WTC11 (cell line): ENCODE data around the gene VANGL2. TPM values are rescaled to one million over a fixed set of nuclear protein-coding genes. Genes with fewer than 3 reads are reported as not detected.

Source experiments
- ATAC-seq: fragments of 200-7000 bp; cut with Tn5 transposase; 2 replicates; pipeline ENCODE4 v1.10.0; 2021; ENCODE audit warnings: mild to moderate bottlenecking, moderate library complexity
- CTCF ChIA-PET: fragments of 300-600 bp; sonication (Branson Sonifier 250); formaldehyde crosslinking; loops from one replicate; lab custom pipeline; 2021; ENCODE audit warnings: antibody characterized with exemption; lab: Charles Lee
- POLR2A ChIA-PET: fragments of 350-600 bp; sonication (Branson Sonifier 250); formaldehyde crosslinking; loops from one replicate; lab custom pipeline; 2021; ENCODE audit warnings: antibody characterized with exemption; lab: Charles Lee
- DNase-seq: peaks from one replicate; pipeline ENCODE4 v3.0.0; 2021; ENCODE audit warnings: low spot score
- H3K27ac Mint-ChIP-seq: 2 replicates; pipeline ENCODE4 v1.8.0; 2021; ENCODE audit warnings: mixed read lengths
- H3K27me3 Mint-ChIP-seq: 2 replicates; pipeline ENCODE4 v1.8.0; 2021; ENCODE audit warnings: low read depth, mild to moderate bottlenecking, moderate library complexity, mixed read lengths
- H3K36me3 Mint-ChIP-seq: 2 replicates; pipeline ENCODE4 v1.8.0; 2021; ENCODE audit warnings: mixed read lengths
- H3K4me1 Mint-ChIP-seq: 2 replicates; pipeline ENCODE4 v1.8.0; 2022; ENCODE audit warnings: mixed read lengths
- H3K4me3 Mint-ChIP-seq: 2 replicates; pipeline ENCODE4 v1.8.0; 2021; ENCODE audit warnings: mild to moderate bottlenecking, moderate library complexity, mixed read lengths
- H3K9me3 Mint-ChIP-seq: 2 replicates; pipeline ENCODE4 v1.8.0; 2021; ENCODE audit warnings: mixed read lengths
- CREM ChIP-seq: sonication (generic); formaldehyde crosslinking; IDR thresholded peaks from 2 replicates; pipeline ENCODE4 v1.8.1; 2022; ENCODE audit warnings: mild to moderate bottlenecking, missing genetic modification reagents, moderate library complexity
- ESRRA ChIP-seq: sonication (generic); formaldehyde crosslinking; IDR thresholded peaks from 2 replicates; pipeline ENCODE4 v1.8.1; 2022; ENCODE audit warnings: mild to moderate bottlenecking, missing genetic modification reagents, borderline replicate concordance
- HMGA2 ChIP-seq: fragments of 250-450 bp; sonication (Bioruptor Pico); IDR thresholded peaks from 2 replicates; pipeline ENCODE4 v1.4.0; 2021; ENCODE audit warnings: mild to moderate bottlenecking, moderate library complexity
- JUN ChIP-seq: sonication (generic); formaldehyde crosslinking; IDR thresholded peaks from 2 replicates; pipeline ENCODE4 v1.8.0; 2023; ENCODE audit warnings: mild to moderate bottlenecking, missing genetic modification reagents
- MXD4 ChIP-seq: fragments of 250-450 bp; sonication (Bioruptor Pico); IDR thresholded peaks from 2 replicates; pipeline ENCODE4 v1.8.0; 2021; ENCODE audit warnings: mild to moderate bottlenecking, moderate library complexity, borderline replicate concordance
- MYBL2 ChIP-seq: sonication (generic); formaldehyde crosslinking; IDR thresholded peaks from 2 replicates; pipeline ENCODE4 v1.8.1; 2023; ENCODE audit warnings: mild to moderate bottlenecking, moderate library complexity, missing genetic modification reagents
- NFE2L1 ChIP-seq: sonication (generic); formaldehyde crosslinking; IDR thresholded peaks from 2 replicates; pipeline ENCODE4 v1.8.1; 2023; ENCODE audit warnings: missing genetic modification reagents
- NR3C1 ChIP-seq: sonication (generic); formaldehyde crosslinking; conservative IDR thresholded peaks from 2 replicates; pipeline ENCODE4 v1.8.1; 2023; ENCODE audit warnings: low read depth, mild to moderate bottlenecking, missing genetic modification reagents
- RELA ChIP-seq: sonication (generic); formaldehyde crosslinking; IDR thresholded peaks from 2 replicates; pipeline ENCODE4 v1.8.1; 2022; ENCODE audit warnings: missing genetic modification reagents, mild to moderate bottlenecking, borderline replicate concordance
- SMAD3 ChIP-seq: sonication (generic); formaldehyde crosslinking; IDR thresholded peaks from 2 replicates; pipeline ENCODE4 v1.8.0; 2022; ENCODE audit warnings: missing genetic modification reagents, mild to moderate bottlenecking, borderline replicate concordance
- SP1 ChIP-seq: sonication (generic); formaldehyde crosslinking; conservative IDR thresholded peaks from 2 replicates; pipeline ENCODE4 v1.8.1; 2022; ENCODE audit warnings: missing genetic modification reagents
- TCF7 ChIP-seq: sonication (generic); formaldehyde crosslinking; IDR thresholded peaks from 2 replicates; pipeline ENCODE4 v1.8.0; 2022; ENCODE audit warnings: mild to moderate bottlenecking, low read depth, missing genetic modification reagents, moderate library complexity
- TEAD1 ChIP-seq: sonication (generic); formaldehyde crosslinking; IDR thresholded peaks from 2 replicates; pipeline ENCODE4 v1.8.0; 2022; ENCODE audit warnings: mild to moderate bottlenecking, missing genetic modification reagents
- ZNF263 ChIP-seq: sonication (generic); formaldehyde crosslinking; IDR thresholded peaks from 2 replicates; pipeline ENCODE4 v1.8.1; 2022; ENCODE audit warnings: low read depth, mild to moderate bottlenecking, moderate library complexity, missing genetic modification reagents
- total RNA-seq: library from RNA; stranded (reverse); gene quantifications from 3 replicates; pipeline ENCODE4 v1.2.3, GENCODE V29; 2021
- TF ChIP-seq, protein P1 (sequence below): sonication (generic); formaldehyde crosslinking; IDR thresholded peaks from 2 replicates; pipeline ENCODE4 v1.8.0; 2022; ENCODE audit warnings: mild to moderate bottlenecking, missing genetic modification reagents
- TF ChIP-seq, protein P2 (sequence below): sonication (generic); formaldehyde crosslinking; IDR thresholded peaks from 2 replicates; pipeline ENCODE4 v1.8.0; 2023; ENCODE audit warnings: missing genetic modification reagents, mild to moderate bottlenecking, borderline replicate concordance
- TF ChIP-seq, protein P3 (sequence below): sonication (generic); formaldehyde crosslinking; IDR thresholded peaks from 2 replicates; pipeline ENCODE4 v1.8.1; 2023; ENCODE audit warnings: mild to moderate bottlenecking, missing genetic modification reagents
- TF ChIP-seq, protein P4 (sequence below): sonication (generic); formaldehyde crosslinking; IDR thresholded peaks from 2 replicates; pipeline ENCODE4 v1.8.0; 2023; ENCODE audit warnings: mild to moderate bottlenecking, missing genetic modification reagents
- TF ChIP-seq, protein P5 (sequence below): sonication (generic); formaldehyde crosslinking; IDR thresholded peaks from 2 replicates; pipeline ENCODE4 v1.8.1; 2023; ENCODE audit warnings: mild to moderate bottlenecking, missing genetic modification reagents, moderate library complexity

VANGL2 gene
- total RNA-seq, 1 experiment from 2014 or later: 68.0 TPM

DNA sequence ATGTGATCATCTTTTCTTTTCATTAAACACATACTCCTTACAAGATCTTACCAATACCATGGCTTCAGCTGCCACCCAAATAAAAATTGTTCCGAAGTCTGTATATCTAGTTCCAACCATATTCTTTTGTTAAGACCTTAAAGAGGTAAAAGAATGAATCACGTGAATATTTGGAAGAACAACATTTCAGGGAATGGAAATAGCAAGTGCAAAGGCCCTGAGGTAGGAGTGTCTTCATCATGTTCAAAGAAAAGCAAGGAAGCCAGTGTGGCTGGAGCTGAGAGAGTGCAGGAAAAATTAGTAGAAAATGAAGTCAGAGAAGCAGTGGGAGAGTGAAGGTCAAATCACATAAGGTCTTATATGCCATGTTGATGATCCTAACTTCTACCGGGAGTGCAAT lies 71.7 kb downstream of the VANGL2 start:
- Mint-ChIP-seq H3K36me3 (no peaks in the 10 kb centered on the region), H3K27ac (no peak overlapping the region), H3K4me3 (no peak overlapping the region), H3K9me3 (no peaks in the 10 kb centered on the region), H3K4me1 (no peaks in the 10 kb centered on the region), H3K27me3 (no peaks in the 10 kb centered on the region)
- ATAC-seq (no peak), DNase-seq (no peak)
- ChIA-PET CTCF (no interaction called here), POLR2A (no interaction called here)
- no peak for TF ChIP-seq NR3C1
- no peak for TF ChIP-seq ESRRA (CRISPR knock-in tag)
- no peak for TF ChIP-seq CREM (CRISPR knock-in tag)
- TF ChIP-seq NFE2L1: no peak
- TF ChIP-seq, protein P1, sequence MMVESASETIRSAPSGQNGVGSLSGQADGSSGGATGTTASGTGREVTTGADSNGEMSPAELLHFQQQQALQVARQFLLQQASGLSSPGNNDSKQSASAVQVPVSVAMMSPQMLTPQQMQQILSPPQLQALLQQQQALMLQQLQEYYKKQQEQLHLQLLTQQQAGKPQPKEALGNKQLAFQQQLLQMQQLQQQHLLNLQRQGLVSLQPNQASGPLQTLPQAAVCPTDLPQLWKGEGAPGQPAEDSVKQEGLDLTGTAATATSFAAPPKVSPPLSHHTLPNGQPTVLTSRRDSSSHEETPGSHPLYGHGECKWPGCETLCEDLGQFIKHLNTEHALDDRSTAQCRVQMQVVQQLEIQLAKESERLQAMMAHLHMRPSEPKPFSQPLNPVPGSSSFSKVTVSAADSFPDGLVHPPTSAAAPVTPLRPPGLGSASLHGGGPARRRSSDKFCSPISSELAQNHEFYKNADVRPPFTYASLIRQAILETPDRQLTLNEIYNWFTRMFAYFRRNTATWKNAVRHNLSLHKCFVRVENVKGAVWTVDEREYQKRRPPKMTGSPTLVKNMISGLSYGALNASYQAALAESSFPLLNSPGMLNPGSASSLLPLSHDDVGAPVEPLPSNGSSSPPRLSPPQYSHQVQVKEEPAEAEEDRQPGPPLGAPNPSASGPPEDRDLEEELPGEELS: no peak
- TF ChIP-seq, protein P2, sequence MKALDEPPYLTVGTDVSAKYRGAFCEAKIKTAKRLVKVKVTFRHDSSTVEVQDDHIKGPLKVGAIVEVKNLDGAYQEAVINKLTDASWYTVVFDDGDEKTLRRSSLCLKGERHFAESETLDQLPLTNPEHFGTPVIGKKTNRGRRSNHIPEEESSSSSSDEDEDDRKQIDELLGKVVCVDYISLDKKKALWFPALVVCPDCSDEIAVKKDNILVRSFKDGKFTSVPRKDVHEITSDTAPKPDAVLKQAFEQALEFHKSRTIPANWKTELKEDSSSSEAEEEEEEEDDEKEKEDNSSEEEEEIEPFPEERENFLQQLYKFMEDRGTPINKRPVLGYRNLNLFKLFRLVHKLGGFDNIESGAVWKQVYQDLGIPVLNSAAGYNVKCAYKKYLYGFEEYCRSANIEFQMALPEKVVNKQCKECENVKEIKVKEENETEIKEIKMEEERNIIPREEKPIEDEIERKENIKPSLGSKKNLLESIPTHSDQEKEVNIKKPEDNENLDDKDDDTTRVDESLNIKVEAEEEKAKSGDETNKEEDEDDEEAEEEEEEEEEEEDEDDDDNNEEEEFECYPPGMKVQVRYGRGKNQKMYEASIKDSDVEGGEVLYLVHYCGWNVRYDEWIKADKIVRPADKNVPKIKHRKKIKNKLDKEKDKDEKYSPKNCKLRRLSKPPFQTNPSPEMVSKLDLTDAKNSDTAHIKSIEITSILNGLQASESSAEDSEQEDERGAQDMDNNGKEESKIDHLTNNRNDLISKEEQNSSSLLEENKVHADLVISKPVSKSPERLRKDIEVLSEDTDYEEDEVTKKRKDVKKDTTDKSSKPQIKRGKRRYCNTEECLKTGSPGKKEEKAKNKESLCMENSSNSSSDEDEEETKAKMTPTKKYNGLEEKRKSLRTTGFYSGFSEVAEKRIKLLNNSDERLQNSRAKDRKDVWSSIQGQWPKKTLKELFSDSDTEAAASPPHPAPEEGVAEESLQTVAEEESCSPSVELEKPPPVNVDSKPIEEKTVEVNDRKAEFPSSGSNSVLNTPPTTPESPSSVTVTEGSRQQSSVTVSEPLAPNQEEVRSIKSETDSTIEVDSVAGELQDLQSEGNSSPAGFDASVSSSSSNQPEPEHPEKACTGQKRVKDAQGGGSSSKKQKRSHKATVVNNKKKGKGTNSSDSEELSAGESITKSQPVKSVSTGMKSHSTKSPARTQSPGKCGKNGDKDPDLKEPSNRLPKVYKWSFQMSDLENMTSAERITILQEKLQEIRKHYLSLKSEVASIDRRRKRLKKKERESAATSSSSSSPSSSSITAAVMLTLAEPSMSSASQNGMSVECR: no peak
- TF ChIP-seq, protein P3, sequence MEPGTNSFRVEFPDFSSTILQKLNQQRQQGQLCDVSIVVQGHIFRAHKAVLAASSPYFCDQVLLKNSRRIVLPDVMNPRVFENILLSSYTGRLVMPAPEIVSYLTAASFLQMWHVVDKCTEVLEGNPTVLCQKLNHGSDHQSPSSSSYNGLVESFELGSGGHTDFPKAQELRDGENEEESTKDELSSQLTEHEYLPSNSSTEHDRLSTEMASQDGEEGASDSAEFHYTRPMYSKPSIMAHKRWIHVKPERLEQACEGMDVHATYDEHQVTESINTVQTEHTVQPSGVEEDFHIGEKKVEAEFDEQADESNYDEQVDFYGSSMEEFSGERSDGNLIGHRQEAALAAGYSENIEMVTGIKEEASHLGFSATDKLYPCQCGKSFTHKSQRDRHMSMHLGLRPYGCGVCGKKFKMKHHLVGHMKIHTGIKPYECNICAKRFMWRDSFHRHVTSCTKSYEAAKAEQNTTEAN (CRISPR knock-in tag): no peak
- TF ChIP-seq RELA: no peak
- TF ChIP-seq ZNF263 (CRISPR knock-in tag): no peak
- TF ChIP-seq, protein P4, sequence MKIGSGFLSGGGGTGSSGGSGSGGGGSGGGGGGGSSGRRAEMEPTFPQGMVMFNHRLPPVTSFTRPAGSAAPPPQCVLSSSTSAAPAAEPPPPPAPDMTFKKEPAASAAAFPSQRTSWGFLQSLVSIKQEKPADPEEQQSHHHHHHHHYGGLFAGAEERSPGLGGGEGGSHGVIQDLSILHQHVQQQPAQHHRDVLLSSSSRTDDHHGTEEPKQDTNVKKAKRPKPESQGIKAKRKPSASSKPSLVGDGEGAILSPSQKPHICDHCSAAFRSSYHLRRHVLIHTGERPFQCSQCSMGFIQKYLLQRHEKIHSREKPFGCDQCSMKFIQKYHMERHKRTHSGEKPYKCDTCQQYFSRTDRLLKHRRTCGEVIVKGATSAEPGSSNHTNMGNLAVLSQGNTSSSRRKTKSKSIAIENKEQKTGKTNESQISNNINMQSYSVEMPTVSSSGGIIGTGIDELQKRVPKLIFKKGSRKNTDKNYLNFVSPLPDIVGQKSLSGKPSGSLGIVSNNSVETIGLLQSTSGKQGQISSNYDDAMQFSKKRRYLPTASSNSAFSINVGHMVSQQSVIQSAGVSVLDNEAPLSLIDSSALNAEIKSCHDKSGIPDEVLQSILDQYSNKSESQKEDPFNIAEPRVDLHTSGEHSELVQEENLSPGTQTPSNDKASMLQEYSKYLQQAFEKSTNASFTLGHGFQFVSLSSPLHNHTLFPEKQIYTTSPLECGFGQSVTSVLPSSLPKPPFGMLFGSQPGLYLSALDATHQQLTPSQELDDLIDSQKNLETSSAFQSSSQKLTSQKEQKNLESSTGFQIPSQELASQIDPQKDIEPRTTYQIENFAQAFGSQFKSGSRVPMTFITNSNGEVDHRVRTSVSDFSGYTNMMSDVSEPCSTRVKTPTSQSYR (CRISPR knock-in tag): no peak
- TF ChIP-seq MYBL2 (CRISPR knock-in tag): no peak
- no peak for TF ChIP-seq TEAD1 (CRISPR knock-in tag)
- TF ChIP-seq SMAD3 (CRISPR knock-in tag): no peak
- TF ChIP-seq HMGA2 (CRISPR knock-in tag): no peak
- no peak for TF ChIP-seq TCF7 (CRISPR knock-in tag)
- TF ChIP-seq, protein P5, sequence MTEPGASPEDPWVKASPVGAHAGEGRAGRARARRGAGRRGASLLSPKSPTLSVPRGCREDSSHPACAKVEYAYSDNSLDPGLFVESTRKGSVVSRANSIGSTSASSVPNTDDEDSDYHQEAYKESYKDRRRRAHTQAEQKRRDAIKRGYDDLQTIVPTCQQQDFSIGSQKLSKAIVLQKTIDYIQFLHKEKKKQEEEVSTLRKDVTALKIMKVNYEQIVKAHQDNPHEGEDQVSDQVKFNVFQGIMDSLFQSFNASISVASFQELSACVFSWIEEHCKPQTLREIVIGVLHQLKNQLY (CRISPR knock-in tag): no peak
- no peak for TF ChIP-seq MXD4
- TF ChIP-seq SP1 (CRISPR knock-in tag): no peak
- no peak for TF ChIP-seq JUN (CRISPR knock-in tag)
